DND-41 (cell line): ENCODE measurements around the gene OR1D2.
A peak's percentile ranks its signal among the peaks of the same experiment; 100 is the strongest.
"Not testable (repeated sequence)": the region's sequence is repeated elsewhere in the genome, so short reads cannot be mapped to it uniquely, and the experiment has no call there.

ENCODE experiments used
- ATAC-seq: fragments of 200-7000 bp; cut with Tn5 transposase; 3 replicates; pipeline ENCODE4 v1.9.1; 2021; ENCODE audit warnings: low read depth; ENCODE audit not compliant: insufficient read depth
- DNase-seq: peaks from one replicate; pipeline ENCODE4 v3.0.0-alpha.2; 2020
- H2AFZ ChIP-seq: 2 replicates; pipeline ENCODE4 v1.6.0; 2012; ENCODE audit warnings: low read depth, low read length
- H3K27ac ChIP-seq: 2 replicates; pipeline ENCODE4 v1.5.1; 2012; ENCODE audit warnings: low read length, inconsistent platforms
- H3K27me3 ChIP-seq: fragments of 200-600 bp; sonication (generic); 2 replicates; pipeline ENCODE4 v1.6.0; 2012; ENCODE audit warnings: low read length, mild to moderate bottlenecking, inconsistent platforms; ENCODE audit not compliant: insufficient read depth, poor library complexity
- H3K36me3 ChIP-seq: 2 replicates; pipeline ENCODE4 v1.5.1; 2012; ENCODE audit warnings: low read length, inconsistent platforms; ENCODE audit not compliant: insufficient read depth
- H3K4me1 ChIP-seq: 2 replicates; pipeline ENCODE4 v1.5.1; 2012; ENCODE audit warnings: mild to moderate bottlenecking, low read length; ENCODE audit not compliant: insufficient read depth
- H3K4me2 ChIP-seq: 2 replicates; pipeline ENCODE4 v1.6.0; 2012; ENCODE audit warnings: mild to moderate bottlenecking, moderate library complexity, low read length, inconsistent platforms; ENCODE audit not compliant: insufficient read depth
- H3K4me3 ChIP-seq, 2 experiments: fragments of 200-600 bp in 1 of 2; shearing (Covaris generic) in 1 of 2; 2 replicates each; pipeline ENCODE4 v1.5.1; 2012 to 2016; ENCODE audit warnings: inconsistent platforms in 2 of 2, low read length in 2 of 2, mild to moderate bottlenecking in 2 of 2, low read depth in 1 of 2, moderate library complexity in 1 of 2
- H3K79me2 ChIP-seq: 2 replicates; pipeline ENCODE4 v1.6.0; 2012; ENCODE audit warnings: low read length, inconsistent platforms; ENCODE audit not compliant: insufficient read depth
- H3K9ac ChIP-seq: 2 replicates; pipeline ENCODE4 v1.6.0; 2012; ENCODE audit warnings: low read depth, mild to moderate bottlenecking, inconsistent platforms, low read length, moderate library complexity
- H3K9me3 ChIP-seq: 2 replicates; pipeline ENCODE4 v1.5.1; 2012; ENCODE audit warnings: low read length, moderate library complexity, mild to moderate bottlenecking, inconsistent platforms; ENCODE audit not compliant: insufficient read depth, severe bottlenecking
- H4K20me1 ChIP-seq: 2 replicates; pipeline ENCODE4 v1.6.0; 2012; ENCODE audit warnings: low read length; ENCODE audit not compliant: insufficient read depth
- CTCF ChIP-seq: IDR thresholded peaks from 2 replicates; pipeline ENCODE4 v1.5.1; 2012; ENCODE audit warnings: borderline replicate concordance, low read length, moderate library complexity, mild to moderate bottlenecking; ENCODE audit not compliant: poor library complexity, severe bottlenecking; ENCODE audit errors: extremely low read depth
- EZH2 ChIP-seq: IDR thresholded peaks from 3 replicates; pipeline ENCODE4 v1.6.1; 2012; ENCODE audit warnings: borderline replicate concordance, low read depth, mild to moderate bottlenecking, moderate library complexity, low read length, inconsistent platforms; ENCODE audit not compliant: severe bottlenecking

The OR1D2 gene

DNA sequence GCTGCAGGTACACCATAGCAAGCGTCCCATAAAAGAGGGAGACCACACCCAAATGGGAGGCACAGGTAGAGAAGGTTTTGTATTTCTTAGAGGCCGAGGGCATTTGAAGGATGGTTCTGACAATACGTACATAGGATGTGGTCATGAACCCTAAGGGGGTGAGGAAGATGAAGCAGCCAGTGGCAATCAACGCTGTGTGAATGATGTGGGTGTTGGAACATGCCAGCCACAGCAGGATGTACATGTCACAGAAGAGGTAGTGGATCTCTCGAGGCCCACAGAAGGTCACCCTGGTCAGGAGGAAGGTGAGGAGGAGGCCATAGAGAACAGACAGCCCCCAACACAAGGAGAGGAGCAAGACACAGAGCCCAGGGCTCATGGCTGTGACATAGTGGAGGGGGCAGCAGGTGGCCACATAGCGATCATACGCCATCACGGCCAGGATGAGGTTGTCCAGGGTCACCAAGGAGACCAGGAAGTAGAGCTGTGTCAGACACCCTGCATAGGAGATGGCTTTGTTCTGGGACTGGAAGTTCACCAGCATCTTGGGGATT lies 41.3 kb downstream of the OR1D2 start:
- ATAC-seq, DNase-seq, H3K27ac ChIP-seq, H3K27me3 ChIP-seq, H3K4me2 ChIP-seq, H3K4me3 ChIP-seq, H4K20me1 ChIP-seq, H2AFZ ChIP-seq, H3K4me1 ChIP-seq, H3K79me2 ChIP-seq, H3K9me3 ChIP-seq, H3K9ac ChIP-seq, H3K36me3 ChIP-seq: not testable (repeated sequence)

DNA sequence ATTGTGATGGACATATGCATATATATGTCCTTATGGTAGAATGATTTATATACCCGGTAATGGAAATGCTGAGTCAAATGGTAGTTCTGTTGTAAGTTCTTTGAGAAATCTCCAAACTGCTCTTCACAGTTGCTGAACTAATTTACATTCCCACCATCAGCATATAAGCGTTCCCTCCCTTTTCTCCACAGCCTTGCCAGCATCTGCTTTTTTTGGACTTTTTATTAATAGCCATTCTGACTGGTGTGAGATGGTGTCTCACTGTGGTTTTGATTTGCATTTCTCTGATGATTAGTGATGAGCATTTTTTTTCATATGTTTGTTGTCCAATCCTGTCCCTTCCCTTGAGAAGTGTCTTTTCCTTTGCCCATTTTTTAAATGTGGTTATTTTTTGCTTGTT lies 49.4 kb downstream of the OR1D2 start:
- not testable (repeated sequence) for ATAC-seq, H3K27me3 ChIP-seq

DNA sequence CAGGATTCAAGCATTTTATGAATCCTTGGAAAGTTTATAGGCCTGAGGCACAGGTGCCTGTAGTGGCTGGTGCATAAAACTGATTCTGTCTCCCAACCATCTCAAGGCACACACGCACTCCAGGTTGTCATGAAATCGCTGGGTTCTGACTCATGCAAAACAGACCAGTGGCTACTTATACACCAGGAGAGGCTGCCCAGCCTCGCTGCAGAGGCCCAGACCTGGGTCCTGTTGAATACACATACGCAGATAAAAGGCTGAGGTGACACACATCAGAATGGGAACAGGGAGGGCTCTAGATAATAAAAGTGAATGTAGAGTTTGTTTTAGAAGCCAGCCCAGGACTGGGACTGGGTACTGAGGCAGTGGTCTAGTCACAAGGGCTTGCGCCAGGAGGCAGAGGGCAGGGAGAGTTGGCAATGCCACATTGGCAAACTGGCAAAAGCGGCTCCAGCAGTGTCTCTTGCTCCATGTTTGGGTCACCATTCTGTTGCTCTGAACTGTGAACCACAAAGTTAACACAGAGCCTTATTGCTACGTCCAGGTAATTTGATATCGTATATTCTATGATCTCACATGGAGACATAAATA lies 54.4 kb downstream of the OR1D2 start:
- TF ChIP-seq EZH2 (no peak), CTCF (no peak)
- DNase-seq (no peak), ATAC-seq (no peak)
- Histone ChIP-seq H3K79me2 (no peaks in the 10 kb centered on the region), H2AFZ (no peak overlapping the region), H3K36me3 (no peaks in the 10 kb centered on the region), H3K27ac (no peak overlapping the region), H3K4me1 (peaks cover 8% of the 10 kb centered on the region), H3K9ac (no peak overlapping the region), H4K20me1 (no peaks in the 10 kb centered on the region), H3K4me2 (no peak overlapping the region), H3K9me3 (no peaks in the 10 kb centered on the region), H3K4me3 (no peak overlapping the region), H3K27me3 (peaks cover 16% of the 10 kb centered on the region)

More for the DNA sequence above, 49.4 kb downstream of the OR1D2 start:
- not testable (repeated sequence) for H3K79me2 ChIP-seq, H3K4me3 ChIP-seq, H3K4me2 ChIP-seq, H2AFZ ChIP-seq, DNase-seq, H3K27ac ChIP-seq, H3K9ac ChIP-seq, H3K9me3 ChIP-seq, H3K4me1 ChIP-seq, H3K36me3 ChIP-seq, H4K20me1 ChIP-seq

DNA sequence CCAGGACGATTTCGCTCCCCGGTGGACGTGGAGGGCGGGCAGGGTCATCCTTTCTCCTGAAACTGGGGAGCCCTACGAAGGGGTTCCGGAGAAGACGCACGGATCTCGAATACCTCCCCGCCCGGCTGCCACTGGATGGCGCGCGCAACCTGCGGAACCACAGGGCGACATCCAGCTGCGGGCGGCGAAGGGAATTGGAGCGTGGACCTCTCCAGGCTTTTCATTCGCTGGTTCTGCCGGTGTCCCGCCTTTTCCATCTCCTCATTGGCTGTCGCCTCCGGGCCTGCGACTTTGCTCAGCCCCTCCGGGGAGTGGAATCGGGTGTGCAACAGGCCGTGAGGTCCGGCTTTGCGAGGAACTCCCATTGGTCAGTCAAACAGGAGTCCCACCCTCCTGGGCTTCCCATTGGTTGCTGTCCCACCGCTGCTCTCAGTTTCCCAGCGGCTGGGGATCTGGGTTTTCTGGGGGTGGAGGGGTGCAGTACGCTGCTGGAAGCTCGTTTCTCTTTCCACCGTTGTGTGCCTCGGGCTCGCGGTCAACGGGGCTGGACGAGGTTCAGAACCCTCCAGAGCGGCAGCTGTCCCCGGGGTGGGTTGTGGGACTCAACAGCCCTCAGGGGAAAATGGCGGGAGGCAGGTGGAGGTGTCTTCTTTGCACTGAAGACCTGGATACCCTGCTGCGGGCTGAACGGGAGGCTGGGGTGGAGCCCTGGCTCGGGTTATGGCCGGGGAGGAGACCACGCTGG lies 55.3 kb downstream of the OR1D2 start:
- Histone ChIP-seq H3K9me3 (no peaks in the 10 kb centered on the region), H3K27ac (no peak overlapping the region), H3K4me2 (peak overlapping the region; percentile 48; the same call in 1 of the 2 replicates), H3K27me3 (peaks cover 16% of the 10 kb centered on the region), H4K20me1 (no peaks in the 10 kb centered on the region), H3K9ac (no peak overlapping the region), H2AFZ (peak overlapping the region; percentile 49; the same call in 1 of the 2 replicates), H3K79me2 (no peaks in the 10 kb centered on the region), H3K36me3 (no peaks in the 10 kb centered on the region), H3K4me1 (peaks cover 8% of the 10 kb centered on the region), H3K4me3 (no peak overlapping the region)
- DNase-seq (peak; percentile 72), ATAC-seq (peak; percentile 92)
- peak; percentile 63 for TF ChIP-seq CTCF
- peak; percentile 81 for TF ChIP-seq EZH2
